GM19324 (cell line): ENCODE results near the gene REC114.
"Not testable (repeated sequence)": the region's sequence is repeated elsewhere in the genome, so short reads cannot be mapped to it uniquely, and the experiment has no call there.

Experiments
- ATAC-seq: cut with Tn5 transposase; IDR thresholded peaks from one replicate; pipeline ENCODE4 v1.9.1; 2021; ENCODE audit warnings: mild to moderate bottlenecking, moderate library complexity; ENCODE audit not compliant: unreplicated experiment, low FRiP score

REC114 gene

DNA sequence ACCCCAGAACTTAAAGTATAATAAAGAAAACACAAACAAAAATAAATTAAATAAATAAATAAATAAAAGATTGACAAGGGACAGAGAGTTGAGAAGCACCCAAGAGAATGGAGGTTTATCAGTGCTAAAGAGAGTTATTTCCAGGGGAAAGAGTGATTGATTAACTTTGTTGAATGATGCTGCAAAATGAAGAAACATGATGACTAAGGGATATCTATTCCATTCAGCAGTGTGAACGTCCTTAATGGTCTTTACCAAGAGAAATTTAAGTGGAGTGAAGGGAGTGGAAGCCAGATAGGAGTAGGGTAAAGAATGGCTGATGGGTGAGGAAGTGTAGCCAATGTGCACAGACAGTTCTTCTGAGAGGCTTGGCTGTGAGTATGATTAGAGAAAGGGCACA lies 11.1 kb downstream of the REC114 start:
- no peak for ATAC-seq

DNA sequence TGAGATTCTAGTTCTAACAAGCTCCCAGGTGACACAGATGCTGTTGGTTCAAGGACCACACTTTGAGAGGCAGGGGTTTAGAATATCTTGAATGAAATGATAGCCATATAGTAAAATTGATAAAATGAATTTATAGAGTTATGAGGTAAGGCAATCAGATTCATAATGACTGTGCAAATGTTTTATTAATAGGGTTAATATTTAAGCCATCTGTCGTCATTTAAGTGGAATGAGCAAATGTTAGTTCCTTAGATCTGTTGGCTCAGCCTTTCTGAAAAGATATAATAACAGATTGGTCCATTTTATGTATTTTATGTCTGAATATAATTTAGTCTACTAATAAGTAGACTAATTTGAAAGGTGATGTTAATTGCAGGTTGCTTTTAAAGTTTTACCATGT lies 12.9 kb downstream of the REC114 start:
- no peak for ATAC-seq

DNA sequence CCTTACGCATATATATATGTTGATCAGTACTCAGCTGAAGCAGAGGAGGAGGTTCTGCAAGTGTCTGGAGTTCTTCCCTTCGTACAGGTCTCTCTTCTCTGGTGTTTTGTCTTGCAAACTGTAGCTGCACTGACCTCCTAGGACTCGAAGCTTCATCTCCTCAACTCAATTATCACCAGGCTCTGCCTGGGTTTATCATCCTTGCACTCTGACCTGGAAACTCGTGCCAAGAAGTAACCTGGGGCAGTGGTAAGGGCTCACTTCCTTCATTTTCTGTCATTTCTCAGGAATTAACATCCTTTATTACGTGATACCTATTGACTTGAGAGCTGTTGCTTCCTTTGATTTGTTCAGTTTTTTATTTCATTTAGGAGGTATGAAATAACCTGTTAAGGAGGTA lies 14.4 kb downstream of the REC114 start:
- no peak for ATAC-seq

DNA sequence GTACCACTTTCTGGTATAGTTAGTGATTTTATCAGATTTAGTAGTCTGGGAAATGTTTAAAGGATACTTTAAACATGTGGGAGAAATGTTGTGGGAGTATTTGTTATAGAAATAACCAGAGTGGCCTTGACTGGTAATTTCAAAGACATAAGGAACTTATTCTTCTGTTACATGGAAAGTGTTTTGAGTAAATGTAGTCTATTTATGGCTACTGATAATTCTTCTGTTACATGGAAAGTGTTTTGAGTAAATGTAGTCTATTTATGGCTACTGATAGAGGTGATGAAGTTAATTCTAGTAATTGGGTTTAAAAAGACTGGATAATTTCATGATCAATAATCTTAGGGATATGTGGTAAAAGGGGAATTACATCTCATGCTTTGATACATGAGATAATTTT lies 17.7 kb downstream of the REC114 start:
- no peak for ATAC-seq

DNA sequence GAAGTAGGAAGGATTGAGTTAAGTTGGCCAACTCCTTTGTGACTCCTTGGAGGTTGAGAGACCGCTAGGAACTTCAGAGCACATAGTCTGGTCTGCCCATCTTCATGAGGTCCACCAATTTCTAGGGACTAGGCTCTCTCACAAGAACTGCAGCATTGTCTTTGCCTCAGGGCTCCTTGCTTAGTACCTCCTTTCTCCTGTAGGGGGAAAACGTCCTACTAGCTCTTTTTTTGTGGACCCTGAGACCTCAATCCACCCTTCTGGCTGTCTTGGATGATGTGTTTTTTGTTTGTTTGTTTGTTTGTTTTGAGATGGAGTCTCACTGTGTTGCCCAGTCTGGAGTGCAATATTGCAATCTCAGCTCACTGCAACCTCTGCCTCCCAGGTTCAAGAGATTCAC lies 21.6 kb downstream of the REC114 start:
- no peak for ATAC-seq

DNA sequence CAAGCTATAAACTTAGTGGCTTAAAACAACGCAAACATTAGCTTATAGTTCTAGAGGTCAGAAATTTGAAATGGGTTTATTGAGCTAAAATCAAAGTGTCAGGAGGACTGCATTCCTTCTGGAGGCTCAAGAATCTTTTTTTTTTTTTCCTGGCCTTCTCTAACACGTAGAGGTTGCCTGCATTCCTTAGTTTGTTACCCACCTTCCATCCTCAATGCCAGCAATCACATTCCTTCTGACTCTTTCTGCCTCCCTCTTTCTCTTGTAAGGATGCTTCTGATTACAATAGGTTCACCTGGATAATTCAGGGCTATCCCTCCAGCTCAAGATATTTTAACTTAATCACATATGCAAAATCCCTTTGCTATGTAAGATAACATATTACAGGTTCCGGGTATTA lies 24.8 kb downstream of the REC114 start:
- ATAC-seq: no peak

DNA sequence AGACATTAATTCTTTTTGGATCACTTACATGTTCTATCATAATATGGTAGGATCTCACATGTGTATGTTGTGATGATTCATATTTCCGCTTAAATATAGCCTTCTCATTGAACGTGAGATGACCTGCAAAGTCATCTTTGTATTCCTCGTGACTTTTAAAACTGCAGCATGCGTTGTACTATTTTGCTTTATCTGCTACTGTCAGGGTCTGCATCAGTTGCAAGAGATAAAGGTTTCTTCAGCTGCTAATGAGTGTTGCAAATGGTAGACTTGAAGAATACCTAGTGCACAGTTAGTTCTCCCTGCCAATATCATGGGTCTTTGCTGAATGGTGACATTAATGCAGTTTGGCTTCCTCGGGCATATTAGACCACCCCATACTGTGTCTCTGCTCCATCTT lies 31.8 kb downstream of the REC114 start:
- no peak for ATAC-seq

DNA sequence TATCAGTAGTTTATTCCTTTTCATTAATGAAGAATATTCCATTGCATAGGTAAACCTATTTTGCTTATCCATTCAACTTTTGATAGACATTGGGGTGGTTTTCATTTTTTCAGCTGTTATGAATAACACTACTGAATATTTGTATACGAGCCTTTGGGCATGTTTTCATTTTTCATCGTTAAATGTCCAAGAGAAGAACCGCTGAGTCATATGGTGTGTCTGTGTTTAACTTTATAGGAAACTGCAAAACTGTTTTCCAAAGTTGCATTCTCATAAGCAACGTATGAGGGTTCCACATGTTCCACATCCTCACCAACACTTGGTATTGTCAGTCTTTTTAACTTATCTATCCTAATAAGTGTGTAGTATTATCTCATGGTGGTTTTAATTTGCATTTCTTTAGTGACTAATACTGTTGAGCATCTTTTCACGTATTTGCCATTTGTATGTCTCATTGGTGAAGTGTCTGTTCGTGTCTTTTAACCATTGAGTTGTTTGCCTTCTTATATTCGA lies 33.8 kb downstream of the REC114 start:
- no peak for ATAC-seq

DNA sequence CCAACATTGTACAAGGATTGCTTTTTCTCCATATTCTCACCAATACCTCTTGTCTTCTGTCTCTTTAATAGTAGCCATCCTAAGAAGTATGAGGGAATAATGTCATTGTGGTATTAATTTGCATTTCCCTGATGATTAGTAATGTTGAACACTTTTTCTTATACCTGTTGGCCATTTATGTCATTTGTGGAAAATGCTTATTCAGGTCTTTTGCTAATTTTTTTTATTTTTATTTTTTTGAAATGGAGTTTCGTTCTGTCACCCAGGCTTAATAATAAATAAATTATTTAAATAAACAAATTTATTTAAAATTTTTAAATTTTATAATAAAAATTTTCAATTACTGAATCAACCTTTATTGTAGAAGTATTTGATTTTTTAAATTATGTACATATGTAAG lies 37.1 kb downstream of the REC114 start:
- ATAC-seq: no peak

DNA sequence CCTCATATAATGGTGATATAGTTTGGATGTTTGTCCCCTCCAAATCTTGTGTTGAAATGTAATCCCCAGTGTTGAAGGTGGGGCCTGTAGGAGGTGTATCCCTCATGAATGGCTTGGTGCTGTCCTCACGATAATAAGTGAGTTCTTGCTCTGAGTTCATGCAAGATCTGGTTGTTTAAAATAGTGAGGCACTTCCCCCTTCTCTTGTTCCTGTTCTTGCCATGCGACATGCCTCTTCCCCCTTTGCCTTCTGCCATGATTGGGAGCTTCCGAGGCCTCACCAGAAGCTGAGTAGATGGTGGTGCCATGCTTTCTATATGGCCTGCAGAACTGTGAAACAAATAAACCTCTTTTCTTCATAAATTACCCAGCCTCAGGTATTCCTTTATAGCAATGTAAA lies 39.2 kb downstream of the REC114 start:
- no peak for ATAC-seq

DNA sequence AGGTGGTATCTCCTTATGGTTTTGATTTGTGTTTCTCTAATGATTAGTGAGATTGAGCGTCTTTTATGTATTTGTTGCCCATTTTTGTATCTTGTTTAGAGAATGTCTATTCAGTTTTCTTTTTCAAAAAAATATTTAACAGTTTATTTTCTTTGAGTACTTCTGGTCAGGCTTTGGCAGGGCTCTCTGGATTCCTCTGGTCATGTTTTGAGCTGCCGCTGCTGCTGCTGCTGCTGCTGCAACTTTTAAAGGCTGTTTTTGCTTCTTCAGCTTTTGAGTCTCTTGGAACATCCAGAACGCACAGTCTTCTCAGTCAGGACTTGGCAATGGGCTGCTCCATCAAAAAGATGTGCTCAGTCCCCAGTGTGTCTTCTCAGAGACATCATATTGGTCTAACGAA lies 40.1 kb downstream of the REC114 start:
- ATAC-seq: no peak

DNA sequence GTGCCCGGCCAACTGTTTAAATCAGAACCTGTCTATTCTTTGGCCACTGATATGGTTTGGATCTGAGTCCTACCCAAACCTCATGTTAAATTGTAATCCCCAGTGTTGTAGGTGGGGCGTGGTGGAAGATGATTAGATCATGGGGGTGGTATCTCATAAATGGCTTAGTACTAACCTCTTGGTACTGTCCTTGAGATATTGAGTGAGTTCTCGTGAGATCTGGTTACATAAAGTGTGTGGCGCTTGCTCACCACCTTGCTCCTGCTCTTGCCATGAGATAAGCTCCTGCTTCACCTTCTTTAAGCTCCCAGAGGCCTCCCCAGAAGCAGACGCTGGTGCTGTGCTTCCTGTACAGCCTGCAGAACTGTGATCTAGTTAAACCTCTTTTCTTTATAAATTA lies 42.4 kb downstream of the REC114 start:
- ATAC-seq: no peak

DNA sequence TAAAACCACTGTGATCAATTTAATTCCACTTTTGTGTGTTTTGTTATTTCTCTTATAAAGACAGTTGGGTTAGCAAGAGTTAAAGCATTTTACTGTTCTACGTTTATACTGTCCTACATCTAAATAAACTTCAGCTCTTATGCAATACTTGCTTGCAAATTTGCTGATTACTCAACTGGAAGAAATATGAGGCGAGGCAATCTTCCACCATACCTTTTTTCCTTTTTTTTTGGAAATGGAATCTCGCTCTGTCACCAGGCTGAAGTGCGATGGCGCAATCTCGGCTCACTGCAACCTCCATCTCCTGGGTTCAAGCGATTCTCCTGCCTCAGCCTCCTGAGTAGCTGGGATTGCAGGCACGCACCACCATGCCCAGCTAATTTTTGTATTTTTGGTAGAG lies 42.9 kb downstream of the REC114 start:
- not testable (repeated sequence) for ATAC-seq

DNA sequence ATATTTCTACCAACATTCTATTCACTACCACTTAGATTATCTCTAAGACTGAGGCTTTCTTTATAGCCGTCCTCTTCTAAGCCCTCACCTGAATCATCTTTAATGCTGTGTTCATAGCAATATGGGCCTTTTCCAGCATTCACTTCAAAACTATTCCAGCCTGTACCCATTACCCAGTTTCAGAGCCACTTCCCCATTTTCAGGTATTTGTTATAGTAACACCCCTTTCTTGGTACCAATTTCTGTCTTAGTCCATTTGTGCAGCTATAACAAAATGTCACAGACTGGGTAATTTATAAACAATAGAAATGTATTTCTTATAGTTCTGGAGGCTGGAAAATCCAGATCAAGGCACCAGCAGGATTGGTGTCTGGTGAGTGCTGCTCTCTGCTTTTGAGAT lies 45.7 kb downstream of the REC114 start:
- ATAC-seq: no peak

DNA sequence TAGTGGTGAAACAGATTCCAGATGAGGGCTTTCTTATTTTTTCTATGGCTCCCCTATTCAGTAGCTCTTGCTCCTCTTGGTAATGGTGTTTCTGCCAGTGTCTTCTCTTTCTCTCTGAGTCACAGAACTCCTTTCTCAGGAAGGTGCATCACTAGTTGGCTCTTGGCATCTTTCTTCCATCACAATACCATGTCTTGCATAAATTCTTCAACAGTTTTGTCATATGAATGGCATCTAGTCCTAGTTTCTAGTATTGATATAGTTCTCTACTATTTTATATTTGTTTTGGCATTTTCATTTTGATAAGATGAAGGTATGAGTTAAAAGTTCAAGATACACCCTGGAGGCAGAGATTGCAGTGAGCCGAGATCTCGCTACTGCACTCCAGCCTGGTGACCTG lies 51.0 kb downstream of the REC114 start:
- ATAC-seq: no peak

DNA sequence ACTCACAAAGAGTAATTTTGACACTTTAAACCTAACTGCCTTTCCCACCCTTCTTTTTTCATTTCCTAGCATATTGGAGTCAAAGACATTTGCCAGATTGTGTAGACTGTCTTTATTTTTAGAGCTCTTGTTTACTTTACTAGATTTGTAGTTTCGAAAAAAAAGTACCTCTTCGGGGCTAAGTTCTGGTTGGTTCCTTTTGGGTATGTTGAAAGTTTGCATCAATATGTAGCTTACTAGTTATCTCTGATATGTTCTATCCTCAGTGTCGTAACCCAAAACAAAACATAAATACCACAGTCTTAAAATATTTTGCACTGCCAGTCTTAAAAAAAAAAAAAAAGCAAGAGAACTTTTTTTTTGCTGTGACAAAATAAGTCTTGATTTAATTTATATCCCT lies 52.2 kb downstream of the REC114 start:
- no peak for ATAC-seq

DNA sequence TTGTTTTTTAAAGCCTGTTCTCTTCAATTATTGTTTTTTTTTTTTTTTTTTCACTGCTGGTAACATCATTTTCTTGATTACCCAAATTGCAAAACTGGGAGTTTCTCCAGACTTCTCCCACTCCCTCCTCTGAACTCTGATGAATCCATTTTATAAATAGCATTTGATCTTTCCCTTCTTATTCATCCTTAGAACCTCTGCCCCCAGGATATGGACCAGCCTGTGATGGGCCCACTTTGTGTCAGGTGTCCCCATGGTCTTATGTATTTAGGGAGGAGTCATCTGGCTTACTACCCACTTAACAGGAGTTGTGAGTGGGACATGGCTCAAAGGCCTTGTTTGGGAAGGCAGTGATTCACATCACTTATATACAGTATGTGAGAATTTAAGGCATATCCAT lies 57.7 kb downstream of the REC114 start:
- ATAC-seq: no peak

DNA sequence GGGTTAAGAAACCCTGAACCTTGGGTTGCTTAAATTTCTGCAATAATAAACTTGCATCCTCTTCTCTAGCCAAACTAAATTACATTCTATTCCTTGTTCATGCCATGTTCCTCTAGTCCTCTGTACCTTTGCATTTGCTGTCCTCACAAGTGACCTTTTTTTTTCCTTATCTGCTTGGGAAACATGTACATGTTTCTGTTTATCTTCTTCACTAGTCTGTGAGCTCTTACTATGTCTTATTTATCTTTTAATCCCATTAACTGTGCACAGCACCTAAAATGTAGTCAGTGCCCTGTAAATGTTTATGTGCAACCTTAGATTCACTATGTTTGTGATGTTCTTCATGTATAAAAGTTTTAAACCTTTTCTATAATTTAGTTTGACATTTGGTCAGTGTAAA lies 61.9 kb downstream of the REC114 start:
- ATAC-seq: no peak

DNA sequence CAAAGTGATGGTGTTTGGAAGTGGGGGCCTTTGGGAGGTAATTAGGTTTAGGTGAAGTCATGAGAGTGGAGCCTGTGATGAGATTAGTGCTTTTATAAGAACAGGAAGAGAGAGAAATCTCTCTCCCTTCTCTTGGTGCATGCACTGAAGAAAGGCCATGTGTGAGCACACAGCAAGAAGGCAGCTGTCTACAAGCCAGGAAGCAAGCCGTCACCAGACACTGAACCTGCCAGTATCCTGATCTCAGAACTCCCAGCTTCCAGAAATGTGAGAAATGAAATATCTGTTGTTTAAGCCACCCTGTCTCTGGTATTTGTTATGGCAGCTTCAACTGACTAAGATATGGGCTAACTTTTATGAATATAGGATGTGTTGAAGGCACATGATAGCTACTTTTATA lies 72.6 kb downstream of the REC114 start:
- ATAC-seq: no peak

DNA sequence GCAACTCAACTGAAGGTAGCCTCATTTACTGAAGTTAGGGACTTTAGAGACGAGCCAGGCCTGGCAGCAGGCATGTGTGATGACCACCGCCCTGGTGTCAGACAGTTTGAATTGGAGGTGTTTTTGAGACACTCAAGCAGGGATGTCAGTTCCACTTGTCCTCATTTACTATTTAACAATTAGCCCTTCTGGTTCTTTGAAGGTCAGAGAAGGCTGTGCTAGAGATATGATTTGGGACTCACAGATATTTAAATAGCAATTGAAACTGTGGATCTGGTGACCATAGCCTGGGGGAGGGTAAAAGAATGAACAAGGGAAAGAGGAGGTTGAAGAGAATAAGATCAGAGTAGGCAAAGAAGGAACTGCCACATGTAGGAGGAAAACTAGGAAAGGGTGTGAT lies 74.6 kb downstream of the REC114 start:
- ATAC-seq: no peak

DNA sequence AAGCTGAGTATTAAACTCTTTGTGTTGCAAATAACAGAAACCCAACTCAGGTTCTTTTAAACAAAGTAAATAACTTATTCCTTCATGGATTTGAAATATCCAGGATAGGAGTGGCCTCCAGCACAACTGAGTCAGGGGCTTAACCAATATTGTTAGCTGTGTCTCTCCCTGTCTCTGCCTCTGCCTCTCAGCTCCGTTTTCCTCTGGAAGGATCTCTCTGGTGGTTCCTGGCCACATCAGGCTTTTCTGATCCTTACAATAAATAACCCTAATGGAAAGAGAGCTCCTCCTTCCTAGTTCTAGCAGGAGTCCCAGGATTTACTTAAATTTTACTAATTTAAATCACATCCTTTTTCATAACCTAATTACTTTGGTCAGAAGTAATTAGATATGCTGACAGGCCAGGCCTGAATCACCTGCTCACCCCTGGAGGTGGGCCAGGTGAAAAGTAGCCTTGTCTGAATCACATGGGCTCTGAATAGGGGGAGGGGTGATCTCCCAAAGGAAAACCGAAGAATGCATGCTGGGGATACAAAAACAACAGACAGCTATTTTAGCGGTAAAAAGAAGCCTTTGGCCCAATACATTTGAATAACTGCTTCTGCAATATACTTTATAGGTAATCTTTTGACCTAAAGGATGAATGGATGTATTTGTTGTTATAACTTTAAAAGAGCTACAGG lies 75.4 kb downstream of the REC114 start:
- ATAC-seq: no peak

DNA sequence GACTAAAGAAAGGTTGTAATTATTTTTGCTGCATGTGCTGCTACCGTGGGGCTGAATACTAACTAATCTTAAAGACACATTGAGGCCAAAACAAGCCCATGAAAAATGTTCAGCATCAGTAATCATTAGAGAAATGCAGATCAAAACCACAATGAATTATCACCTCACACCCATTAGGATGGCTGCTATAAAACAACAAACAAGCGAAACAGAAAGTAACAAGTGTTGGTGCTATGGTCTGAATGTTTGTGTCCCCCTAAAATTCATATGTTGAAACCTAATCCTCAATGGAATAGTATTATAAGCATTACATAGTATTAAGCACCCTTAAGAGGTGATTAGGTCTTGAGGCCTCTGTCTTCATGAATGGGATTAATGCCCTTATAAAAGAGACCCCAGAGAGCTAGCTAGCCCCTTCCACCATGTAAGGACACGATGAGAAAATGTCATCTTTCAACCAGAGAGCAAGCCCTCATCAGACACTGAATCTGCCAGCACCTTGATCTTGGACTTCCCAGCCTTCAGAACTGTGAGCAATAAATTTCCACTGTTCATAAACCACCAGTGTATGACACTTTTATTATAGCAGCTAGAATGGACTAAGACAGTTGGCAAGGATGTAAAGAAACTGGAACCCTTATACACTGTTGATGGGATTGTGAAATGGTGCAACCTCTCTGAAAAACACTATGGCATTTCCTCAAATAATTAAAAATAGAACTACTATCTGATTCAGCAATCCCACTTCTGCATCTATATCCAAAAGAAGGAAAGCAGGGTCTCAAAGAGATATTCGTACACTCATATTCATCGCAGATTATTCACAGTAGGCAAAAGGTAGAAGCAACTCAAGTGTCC lies 76.1 kb downstream of the REC114 start:
- ATAC-seq: no peak
